GM19455 (cell line): ENCODE data around the gene PDPN.

Experiments used
- ATAC-seq: cut with Tn5 transposase; IDR thresholded peaks from one replicate; pipeline ENCODE4 v1.9.1; 2021; ENCODE audit not compliant: unreplicated experiment

Gene PDPN

DNA sequence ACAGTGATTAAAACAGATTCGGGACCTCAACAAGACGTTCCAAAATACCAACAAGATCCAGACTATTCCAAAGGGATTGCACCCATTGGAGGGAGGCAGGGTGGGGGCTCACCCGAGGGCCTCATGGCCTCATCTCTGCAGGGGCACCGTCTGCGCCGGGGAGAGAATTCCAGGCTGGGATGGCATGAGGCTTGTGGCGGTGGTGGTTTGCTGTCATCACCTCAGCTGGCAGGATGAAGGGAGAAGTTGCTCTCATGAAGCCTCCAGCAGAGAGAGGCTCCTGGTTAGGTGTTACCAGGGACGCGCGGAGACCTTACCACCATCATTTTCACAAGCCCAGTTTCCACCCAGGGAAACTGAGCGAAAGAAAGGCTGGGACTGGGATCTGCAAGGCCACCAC lies 6.7 kb upstream of the PDPN start:
- no peak for ATAC-seq

DNA sequence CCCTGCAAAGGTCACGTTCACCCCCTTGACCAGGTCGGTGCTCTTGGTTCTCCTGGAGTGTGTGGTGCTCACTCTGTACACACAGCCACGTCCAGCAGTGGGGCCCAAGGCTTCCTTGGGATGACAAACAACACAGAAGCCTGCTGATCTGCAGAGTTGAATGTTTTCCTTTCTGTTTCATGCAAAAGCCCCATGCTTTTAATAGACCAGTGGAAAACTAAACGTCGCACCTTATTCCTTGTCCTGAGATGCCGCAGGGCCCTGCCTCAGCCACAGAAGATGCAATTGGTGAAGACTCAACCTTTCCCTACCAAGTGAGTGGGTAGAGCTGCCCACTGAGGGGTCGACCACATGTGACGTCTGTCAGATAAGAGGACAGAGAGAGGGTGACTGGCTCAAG lies 5.8 kb upstream of the PDPN start:
- ATAC-seq, result no peak

DNA sequence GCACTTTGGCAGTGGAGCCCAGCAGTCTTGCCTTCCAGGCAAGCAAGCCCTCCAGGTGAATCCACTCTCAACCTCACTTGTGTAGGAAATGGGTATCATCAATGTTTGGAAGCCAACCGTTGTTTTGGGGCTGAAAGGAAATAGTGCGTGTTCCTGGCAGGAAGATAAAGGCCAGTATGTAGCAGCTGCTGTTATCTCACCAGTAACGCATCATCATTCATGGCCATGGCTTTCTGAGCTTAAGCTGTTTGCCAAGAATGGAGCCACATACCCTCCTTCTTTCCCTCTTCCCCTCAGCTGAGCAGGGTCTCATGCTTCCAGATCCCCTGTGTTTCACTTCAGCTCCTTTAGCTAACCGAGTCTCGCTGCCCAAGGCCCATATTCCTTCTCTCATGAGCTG lies 2.2 kb upstream of the PDPN start:
- no peak for ATAC-seq

DNA sequence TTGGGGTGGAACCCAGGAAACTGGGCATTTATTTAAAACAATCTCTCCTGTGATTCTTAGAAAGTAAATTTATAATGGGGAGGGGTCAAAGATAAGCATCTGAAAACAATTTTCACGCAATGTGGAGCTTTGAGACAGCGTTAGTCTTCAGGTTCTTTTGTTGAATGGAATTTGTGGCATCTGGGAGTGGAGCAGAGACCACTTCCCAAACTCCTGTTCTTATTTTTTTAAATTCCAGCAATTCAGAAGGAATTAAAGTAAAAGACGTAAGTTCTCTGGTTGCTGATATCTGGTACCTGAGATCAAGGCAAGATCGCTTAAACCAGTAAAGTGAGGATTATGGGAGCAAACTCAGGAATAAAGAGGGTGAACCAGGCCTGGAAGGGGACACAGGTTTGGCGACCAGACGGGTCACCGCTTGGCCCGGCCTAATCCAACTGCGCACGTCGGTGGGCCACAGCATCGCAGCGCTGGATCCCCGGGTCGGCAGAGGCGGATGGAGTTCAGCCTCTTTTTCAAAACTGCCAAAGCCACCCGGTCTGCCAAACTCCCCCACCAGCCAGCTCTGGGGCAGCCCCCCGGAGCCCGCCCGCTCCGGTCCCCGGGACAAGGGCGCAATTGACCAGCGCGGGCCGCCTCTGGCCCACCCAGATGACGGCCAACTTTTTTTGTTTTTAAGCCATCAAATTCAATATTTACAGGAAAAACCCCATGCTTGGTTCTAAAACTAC lies 754 bp upstream of the PDPN start:
- ATAC-seq, result no peak

DNA sequence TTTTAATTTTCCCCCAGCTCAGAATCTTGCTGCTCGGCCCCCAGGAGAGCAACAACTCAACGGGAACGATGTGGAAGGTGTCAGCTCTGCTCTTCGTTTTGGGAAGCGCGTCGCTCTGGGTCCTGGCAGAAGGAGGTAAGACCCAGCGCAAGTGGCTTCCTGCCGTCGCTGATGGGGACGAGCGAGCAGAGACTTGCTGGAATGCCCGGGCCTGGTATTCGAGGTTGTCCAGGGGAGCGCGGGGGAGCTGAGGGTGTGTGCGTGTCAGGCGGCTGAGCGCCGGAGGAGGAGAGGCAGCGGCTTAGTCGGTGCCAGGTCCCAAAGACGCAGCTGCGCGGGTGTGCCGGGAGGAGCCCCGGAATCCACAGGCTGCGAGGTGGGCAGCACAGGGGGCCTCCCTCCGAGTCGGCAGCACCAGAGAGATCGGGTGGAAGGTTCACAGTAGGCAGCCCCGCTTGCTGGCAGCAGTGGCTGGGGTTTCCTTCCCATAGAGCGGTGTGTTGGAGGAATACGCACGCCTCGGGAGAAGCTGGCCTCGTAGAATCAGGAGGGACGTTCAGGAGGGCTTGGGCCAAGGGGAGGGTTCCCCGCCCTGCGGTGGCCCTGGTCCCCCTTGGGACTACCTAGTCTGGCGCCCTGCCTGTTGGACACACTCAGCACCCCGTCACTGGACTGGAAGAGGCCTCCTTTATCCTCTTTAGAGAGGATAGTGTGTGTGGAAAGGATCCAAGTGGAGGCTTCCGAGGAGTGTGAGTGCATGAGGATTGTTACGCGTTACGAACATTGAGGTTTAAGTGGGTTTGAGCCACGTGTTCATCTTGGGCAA lies 547 bp downstream of the PDPN start:
- ATAC-seq, result no peak

DNA sequence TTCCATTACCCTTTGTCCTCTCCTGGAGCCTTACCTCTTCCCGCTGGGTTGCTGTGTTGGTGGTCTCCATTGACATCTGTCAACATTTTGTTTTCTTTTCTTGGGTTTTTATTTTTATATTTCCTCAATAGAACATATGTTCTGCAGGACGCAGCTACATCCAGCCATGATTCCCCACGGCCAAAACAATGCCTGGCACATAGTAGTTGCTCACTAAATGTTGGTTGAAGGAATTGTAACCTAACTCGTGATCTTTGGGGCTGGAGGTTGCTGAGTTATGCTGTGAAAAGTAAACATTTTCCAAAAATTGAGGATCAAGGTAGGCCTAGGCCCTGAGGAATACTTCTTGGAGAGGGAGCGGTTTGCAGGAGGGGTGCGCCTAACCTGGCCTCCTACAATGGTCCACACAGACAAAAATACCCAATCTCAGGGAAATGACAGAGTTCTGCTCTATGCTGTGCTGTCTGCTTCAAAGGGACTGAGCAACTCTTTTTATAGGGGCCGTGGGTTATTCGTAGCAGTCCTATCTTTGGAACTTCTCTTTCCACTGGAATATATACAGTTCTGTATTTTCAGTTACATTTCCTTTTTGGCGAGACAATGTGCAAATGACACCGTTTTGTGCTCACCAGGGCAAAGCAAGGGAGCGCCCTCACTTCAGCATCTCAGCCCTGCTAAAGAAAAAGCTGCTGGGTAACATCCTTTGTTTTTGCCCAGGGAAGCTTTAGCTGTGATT lies 1.4 kb downstream of the PDPN start:
- no peak for ATAC-seq

DNA sequence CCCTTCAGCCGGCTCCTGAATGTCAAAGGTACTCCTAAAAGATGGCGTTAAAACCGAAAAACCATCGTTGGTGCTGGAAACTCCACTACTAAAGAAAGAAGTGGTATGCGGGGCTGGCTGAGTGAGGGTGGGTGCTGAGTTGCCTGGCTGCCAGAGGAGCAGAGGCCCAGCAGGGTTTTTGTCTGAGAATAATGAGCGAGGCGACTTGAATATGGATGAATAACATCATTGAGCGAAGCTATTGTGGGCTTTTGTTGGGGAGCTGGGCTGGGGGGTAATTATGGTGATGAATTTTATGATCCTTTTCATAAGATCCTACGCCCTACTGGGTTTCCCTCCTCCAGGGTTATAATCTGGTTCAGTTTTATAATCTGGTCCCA lies 2.0 kb downstream of the PDPN start:
- ATAC-seq, result no peak

DNA sequence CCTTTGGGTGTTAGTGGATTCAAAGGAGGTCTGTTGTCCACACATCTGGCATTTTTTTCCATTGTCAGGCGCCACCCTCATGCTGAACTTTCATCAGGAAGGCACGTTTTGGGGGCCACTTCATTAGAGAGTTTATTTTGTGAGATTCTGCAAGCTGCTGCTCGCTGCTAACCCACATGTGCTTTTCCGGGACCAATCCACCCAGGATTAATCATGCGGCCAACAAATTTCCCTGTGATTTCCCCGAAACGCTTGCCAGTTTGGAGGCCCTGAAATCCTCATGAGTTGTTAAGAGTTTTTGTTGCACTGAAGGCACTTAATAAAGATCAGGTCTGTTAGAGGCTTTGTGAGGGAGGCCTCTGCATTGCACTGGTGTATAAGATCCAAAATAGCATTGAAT lies 2.4 kb downstream of the PDPN start:
- ATAC-seq, result no peak

DNA sequence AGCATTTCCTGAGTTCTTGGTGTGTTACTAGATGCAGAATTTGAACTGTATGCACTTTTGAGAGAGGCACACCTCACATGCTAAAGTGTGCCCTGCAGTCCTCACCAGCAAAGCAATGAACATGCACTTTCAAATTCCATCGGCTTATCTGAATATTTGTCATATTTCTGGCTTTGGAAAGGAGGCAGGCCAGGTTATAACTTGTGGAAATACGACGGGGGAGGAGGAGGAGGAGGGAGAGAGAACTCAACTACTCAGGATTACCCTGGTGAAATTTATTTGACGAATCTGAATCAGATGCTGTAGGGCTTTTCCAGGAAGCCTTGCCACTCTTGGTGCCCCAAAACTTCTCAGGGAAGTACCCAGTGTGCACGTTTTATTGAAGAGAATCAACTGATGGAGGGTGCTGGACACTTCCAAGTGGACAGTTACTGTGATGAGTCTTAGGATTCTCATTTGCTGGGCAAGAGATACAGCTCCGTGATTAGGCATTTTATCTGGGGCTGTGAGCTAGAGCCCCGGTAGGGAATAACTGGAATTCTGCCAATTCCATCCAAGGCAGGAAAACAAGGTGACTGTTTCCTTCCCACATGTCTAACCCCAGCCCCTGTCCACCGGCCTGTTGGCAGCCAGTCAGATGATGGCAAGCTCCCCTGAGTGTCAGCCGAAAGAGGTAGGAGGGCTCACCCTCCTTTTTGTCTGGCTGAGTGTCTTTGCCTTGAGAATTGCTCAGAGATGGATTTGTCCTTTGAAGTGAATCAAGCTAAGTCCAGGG lies 3.8 kb downstream of the PDPN start:
- ATAC-seq, result no peak

DNA sequence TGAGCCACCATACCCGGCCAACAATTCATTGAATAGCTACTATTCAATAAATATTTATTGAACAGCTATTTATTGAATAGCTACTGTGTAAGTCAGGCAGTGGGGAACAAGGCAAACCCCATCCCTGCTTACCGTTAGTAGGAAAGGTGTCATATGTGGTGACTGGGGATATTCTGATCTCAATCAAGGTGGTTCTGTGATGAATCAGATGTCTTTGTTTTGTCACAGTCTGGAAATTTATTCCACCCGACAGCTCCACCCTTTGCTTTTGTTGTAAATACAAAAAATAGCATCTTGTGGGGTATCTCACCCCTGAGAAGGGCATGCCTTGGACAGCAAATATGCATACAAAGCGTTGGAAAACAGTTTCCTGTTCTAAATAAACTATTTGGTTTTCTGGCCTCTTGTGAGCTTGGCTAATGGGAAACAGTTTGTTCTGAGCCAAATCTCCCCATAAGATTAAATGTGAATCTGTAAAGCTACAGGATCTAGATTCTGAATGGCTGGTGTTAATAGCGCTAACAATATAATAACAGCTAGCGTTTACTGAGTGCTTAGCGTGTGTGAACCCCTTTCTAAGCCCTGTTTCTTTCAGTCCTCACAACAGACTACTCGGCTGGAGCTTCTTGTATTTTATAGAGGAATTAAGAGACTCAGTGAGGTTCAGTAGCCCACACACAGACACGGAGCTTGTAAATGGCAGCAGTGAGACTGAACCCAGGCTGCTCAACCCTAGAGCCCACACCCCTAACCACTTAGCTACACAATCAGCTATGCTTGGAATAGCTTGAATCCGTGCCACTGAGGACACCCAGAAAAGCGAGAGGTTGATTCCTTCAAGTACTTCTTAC lies 5.5 kb downstream of the PDPN start:
- ATAC-seq, result no peak

DNA sequence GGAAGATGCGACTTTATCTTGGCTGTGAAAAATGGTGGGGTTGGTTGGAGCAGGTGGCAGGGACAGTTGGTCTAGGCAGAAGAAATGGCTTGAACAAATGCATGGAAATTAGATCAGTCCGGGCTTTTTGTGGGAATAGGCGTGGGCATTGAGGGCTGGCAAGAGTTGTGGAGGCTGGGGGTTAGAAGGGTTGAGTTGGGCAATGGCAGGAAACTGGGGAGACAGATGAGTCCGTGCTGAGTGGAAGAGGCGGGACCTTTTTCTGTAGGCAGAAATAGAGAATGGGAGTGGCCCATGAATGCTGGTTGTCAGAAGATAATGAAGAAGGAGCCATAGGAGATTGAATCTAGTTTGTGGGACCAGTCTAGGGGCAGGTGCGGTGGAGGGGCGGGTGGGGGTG lies 6.9 kb downstream of the PDPN start:
- ATAC-seq, result no peak

DNA sequence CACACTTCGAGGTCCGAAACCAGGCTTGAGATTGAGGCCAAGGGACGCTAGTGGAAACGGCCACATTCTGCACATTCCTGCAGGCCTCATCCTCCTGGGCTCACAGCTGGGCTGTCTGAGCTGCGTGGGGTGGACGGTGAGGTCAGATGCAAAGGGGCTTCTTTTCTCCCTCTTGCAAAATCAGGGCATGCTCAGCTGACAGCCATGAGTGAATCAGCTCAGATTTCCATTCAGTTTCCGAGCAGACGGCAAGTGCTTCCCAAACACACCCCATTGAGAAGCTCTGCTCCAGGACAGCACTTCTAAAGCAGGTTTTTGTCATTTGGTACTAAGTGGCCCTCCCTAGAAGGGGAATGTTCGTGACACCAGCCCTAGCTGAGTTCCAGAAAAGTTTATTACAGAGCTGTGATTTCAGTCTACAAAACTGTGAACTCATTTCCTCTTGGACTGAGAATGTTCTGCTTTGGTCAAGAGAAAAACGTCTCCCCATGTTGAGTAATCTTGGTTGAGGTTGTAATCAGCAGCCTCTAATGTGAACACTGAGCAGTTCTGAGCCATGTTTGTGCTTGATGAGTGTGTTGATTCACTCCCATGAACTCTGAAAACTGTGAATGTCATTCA lies 10.0 kb downstream of the PDPN start:
- ATAC-seq, result no peak

DNA sequence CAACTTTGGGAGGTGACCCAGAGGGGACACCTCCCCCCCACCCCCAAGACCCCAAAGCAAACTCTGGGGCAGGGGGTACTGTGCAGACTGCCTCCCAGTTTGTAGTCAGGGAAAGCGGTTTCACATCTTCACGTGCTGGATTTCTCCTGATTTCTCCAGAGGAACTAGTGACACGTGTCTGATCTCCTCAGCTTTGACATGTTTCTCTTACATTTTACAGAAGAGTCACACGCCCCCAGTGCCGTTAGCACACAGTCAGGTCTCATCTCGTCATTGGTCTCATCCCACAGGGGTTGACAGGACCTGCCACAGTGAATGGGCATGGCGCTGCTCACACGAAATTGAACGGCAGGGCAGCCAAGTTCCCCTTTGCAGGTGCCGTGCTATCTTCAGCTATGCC lies 11.8 kb downstream of the PDPN start:
- no peak for ATAC-seq

DNA sequence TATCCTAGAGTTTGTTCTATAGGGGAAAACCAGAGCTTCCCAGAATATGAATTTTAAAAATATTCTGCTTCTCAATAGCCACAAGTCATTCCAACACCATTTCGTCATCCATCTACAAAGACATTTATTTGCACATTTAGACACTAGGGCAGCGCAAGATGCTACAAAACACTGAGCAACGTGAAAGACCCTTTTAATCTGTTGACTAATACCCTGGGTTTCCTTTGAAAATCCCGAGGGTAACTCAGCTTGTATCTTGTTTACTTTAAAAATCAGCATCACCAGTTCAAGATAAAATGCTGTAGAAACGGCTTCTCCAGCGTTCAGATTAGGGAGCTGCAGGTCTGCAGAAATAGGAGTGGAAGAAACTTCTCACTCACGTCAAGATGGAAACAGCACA lies 13.5 kb downstream of the PDPN start:
- ATAC-seq, result no peak

DNA sequence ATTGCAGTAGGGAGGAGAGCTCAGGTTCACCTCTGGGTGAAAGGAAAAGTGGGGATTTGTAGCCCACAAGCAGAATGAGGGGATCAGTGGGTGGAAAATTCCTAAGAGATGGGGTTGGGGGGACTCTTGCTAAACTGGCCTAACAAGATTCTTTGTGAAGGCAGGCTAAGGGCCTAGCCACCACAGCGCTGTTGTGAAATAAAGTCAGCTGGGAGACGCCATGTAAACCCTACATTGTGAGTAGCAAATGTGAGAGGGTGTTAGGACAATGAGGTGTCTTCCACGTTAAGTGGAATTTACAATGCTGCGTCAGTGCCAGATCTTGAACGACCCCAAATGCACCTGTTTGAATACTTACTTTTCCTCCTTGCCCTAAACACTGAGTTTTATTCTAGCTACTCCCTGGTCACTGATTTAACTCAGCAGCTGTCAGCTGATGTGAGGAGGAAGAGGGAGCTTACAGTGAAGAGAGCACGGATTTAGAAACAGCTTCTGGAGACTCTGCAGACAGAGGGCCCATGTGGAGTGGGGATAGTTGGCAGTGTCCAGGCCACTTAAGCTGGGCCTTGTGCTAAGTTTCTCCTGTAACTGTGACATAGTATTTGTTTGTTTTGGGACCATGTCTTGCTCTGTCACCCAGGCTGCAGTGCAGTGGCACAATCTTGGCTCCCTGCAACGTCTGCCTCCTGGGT lies 17.3 kb downstream of the PDPN start:
- ATAC-seq, result no peak

DNA sequence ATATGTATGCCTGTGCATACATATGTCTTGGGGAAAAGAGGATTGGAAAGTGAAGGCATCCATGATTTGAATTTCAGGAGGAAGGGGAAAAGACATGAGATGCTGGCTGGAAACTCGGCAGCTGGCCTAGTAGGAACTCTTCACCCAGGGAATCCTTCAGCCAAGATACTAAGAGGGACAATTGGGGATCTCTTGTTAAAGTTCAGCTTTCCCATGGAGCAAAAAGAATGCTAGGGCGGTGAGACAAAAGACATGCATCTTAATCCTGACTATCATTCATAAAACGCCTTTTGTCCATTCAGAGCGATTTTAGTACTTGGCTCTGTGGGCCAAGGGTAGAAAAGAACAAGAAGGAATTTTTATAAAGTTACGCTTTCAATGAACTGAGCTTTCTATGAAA lies 20.5 kb downstream of the PDPN start:
- ATAC-seq, result no peak

DNA sequence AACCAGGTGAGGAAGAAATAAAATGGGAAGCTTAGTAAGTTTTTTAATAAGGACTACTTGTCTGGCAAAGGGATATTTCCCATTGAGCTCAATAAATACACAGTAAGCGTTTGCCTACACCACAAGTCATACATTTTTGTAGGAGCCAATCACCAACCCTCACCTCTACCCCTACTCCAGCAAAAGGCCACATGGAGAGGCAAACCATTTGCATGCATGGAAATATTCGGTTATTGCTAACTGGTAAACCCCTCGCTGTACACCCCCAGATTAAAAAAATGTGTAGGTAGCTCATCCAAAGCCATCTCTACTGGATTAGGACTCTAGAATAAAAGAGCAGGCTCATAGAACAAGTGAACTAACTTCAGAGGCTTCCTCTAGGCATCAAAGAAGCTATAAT lies 21.1 kb downstream of the PDPN start:
- no peak for ATAC-seq

DNA sequence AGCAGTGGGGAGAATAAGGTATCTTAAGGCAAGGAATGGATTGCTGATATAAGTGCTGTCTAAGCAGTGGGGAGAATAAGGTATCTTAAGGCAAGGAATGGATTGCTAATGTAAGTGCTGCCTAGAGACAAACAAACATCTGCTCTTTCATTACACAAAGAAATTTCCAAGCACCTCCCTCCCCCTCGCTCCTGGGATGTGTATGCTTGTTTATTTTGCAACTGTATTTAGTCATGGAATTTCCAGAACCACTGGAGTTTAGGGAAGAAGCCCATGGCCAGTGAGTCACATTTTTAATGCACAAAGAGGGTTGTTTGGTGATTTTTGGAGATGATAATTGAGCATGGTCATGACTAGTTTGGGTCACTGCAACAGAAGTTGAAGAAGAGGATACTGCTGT lies 21.5 kb downstream of the PDPN start:
- ATAC-seq, result no peak

DNA sequence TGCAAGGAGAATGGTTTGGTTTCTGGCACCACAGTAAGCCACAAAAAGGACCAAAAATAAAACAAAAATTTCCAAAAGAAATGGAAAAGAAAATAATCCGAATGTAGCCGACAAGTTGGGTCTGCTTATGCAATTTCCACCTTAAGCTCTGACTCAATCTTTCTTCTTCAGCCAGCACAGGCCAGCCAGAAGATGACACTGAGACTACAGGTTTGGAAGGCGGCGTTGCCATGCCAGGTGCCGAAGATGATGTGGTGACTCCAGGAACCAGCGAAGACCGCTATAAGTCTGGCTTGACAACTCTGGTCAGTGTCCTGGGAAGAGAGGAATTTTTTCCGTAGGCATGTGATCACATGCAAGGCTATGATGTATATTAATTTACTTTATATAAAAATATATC lies 23.4 kb downstream of the PDPN start:
- no peak for ATAC-seq
